Smooth muscle cell (in vitro differentiated cells): ENCODE measurements around the gene UBTD2. TPM values are rescaled to one million over a fixed set of nuclear protein-coding genes. Genes with fewer than 3 reads are reported as not detected.

Source experiments
- DNase-seq: peaks from one replicate; lab custom pipeline; 2025; ENCODE audit not compliant: unreplicated experiment; lab: John Stamatoyannopoulos, UW
- H2AFZ ChIP-seq: fragments of 200-600 bp; sonication (generic); 2 replicates; pipeline ENCODE4 v1.6.0; 2016; ENCODE audit warnings: antibody characterized with exemption, low read depth, mild to moderate bottlenecking
- H3F3A ChIP-seq: fragments of 200-600 bp; sonication (generic); 2 replicates; pipeline ENCODE4 v1.6.0; 2017; ENCODE audit warnings: antibody characterized with exemption, low read depth
- H3K27ac ChIP-seq: fragments of 200-600 bp; sonication (generic); 2 replicates; pipeline ENCODE4 v1.5.1; 2016; ENCODE audit warnings: low read depth, mild to moderate bottlenecking
- H3K27me3 ChIP-seq: fragments of 200-600 bp; sonication (generic); 2 replicates; pipeline ENCODE4 v1.6.1; 2016; ENCODE audit warnings: low read depth, mild to moderate bottlenecking
- H3K36me3 ChIP-seq: fragments of 200-600 bp; sonication (generic); 2 replicates; pipeline ENCODE4 v1.5.1; 2016; ENCODE audit warnings: low read depth
- H3K4me1 ChIP-seq: fragments of 200-600 bp; sonication (generic); 2 replicates; pipeline ENCODE4 v1.5.1; 2016; ENCODE audit warnings: low read depth
- H3K4me2 ChIP-seq: fragments of 200-600 bp; sonication (generic); 2 replicates; pipeline ENCODE4 v1.6.0; 2016; ENCODE audit warnings: mild to moderate bottlenecking
- H3K4me3 ChIP-seq: fragments of 200-600 bp; sonication (generic); 2 replicates; pipeline ENCODE4 v1.5.1; 2016; ENCODE audit warnings: mild to moderate bottlenecking
- H3K79me2 ChIP-seq: fragments of 200-600 bp; sonication (generic); 2 replicates; pipeline ENCODE4 v1.6.0; 2016; ENCODE audit warnings: low read depth, mild to moderate bottlenecking
- H3K9ac ChIP-seq: fragments of 200-600 bp; sonication (generic); 2 replicates; pipeline ENCODE4 v1.6.0; 2016; ENCODE audit warnings: low read depth
- H3K9me3 ChIP-seq: fragments of 200-600 bp; sonication (generic); replicated peaks from 2 replicates; pipeline ENCODE4 v1.5.1; 2016; ENCODE audit warnings: low read depth
- H4K20me1 ChIP-seq: fragments of 200-600 bp; sonication (generic); 2 replicates; pipeline ENCODE4 v1.6.0; 2016; ENCODE audit warnings: low read depth
- WGBS: methylation state at CpG from one replicate; pipeline ENCODE4 v1.1.7; 2016; ENCODE audit warnings: low lambda C conversion rate; 5-methylcytosine and 5-hydroxymethylcytosine counted together
- polyA plus RNA-seq: library from polyadenylated mRNA; unstranded; fragments of >200 nt; fragmentation: Nextera tagmentation; extraction: Ambion mirVana; gene quantifications from 2 replicates; pipeline ENCODE4 v1.2.1, GENCODE V29; 2016
- total RNA-seq: library from RNA; depleted of rRNA; stranded (reverse); fragments of >200 nt; gene quantifications from 2 replicates; pipeline ENCODE4 v1.2.3, GENCODE V29; 2014
- TF ChIP-seq, protein P1 (sequence below): fragments of 200-600 bp; sonication (generic); IDR thresholded peaks from 2 replicates; pipeline ENCODE4 v1.5.1; 2017; ENCODE audit warnings: borderline replicate concordance, mild to moderate bottlenecking, antibody characterized with exemption; ENCODE audit not compliant: insufficient read depth, poor library complexity, severe bottlenecking

The UBTD2 gene
- total and polyA plus RNA-seq, 2 experiments from 2014 or later = 20.8 to 38.2 TPM

DNA sequence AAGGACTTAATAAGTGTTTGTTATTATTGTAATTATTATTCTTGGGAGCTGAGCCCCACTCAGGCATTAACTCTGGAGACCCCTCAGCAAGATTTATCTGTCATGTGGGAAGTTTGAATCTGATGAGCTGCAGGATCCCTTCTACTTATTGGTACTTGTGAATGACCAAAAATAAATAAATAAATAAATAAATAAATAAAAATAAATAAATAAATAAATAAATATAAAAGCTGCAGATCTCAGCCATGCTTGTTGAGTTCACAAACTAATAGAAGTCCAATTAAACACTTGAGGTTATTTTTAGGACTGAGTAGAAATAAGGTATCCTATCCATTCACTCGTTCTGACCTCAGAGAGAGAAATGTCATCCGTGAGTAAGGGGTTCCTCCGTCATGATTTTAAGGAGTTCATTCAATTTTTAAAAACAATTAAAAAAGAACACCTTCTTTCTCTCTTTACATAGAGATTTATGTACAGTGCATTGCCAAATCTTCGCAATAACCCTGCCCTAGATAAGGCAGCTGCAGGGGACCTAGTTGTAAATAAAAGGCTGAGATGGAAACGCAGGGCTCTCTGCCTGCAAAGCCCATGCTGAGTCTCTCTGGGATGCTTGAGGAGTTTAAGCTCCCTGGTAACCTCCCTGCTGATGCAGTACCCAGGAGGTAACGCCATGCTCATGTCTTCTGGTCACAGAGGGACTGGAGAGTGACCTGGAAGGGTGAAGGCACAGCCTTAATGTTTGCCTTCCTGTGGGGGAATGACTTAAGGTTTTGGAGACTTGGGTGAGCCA lies 88.4 kb downstream of the UBTD2 start:
- no peaks in the 10 kb centered on the region for H3K9me3 ChIP-seq
- 76% methylated on average over 6 of the region's 6 CpGs for WGBS
- no peak for DNase-seq

DNA sequence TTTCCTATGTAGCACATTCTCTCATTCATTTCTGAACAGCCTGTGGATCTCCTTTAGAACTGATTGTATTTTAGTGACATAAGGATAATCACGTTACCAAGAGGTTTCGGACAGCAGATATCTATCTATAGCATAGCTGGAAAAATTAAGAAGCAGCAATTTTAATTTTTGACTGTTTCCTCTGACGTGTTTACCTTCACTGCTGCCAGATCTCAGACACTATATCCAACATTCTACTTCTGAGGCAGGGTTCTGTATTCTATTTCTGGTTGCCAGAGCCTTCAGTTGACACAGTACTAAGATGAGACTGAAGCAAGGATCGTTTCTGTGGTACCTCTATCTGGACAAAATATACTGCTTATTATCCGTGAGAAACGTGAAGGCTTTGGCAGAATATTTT lies 89.7 kb downstream of the UBTD2 start, which contains the start of gene EFCAB9:
Gene EFCAB9 (plus strand): TSS at position 301 of the 400 bp plus-strand sequence. CDS start 1 bp downstream, at position 302.
- TF ChIP-seq, protein P1, sequence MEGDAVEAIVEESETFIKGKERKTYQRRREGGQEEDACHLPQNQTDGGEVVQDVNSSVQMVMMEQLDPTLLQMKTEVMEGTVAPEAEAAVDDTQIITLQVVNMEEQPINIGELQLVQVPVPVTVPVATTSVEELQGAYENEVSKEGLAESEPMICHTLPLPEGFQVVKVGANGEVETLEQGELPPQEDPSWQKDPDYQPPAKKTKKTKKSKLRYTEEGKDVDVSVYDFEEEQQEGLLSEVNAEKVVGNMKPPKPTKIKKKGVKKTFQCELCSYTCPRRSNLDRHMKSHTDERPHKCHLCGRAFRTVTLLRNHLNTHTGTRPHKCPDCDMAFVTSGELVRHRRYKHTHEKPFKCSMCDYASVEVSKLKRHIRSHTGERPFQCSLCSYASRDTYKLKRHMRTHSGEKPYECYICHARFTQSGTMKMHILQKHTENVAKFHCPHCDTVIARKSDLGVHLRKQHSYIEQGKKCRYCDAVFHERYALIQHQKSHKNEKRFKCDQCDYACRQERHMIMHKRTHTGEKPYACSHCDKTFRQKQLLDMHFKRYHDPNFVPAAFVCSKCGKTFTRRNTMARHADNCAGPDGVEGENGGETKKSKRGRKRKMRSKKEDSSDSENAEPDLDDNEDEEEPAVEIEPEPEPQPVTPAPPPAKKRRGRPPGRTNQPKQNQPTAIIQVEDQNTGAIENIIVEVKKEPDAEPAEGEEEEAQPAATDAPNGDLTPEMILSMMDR = no peak
- no peak within 1 kb of the TSS for H2AFZ ChIP-seq
- 90% methylated on average over 6 of the region's 6 CpGs for WGBS
- H3K36me3 ChIP-seq = no peaks in the 10 kb centered on the region
- H3K9ac ChIP-seq = no peak within 1 kb of the TSS
- H3F3A ChIP-seq = peaks cover 8% of the 10 kb centered on the region
- H3K27ac ChIP-seq = no peak within 1 kb of the TSS
- peaks cover 13% of the 10 kb centered on the region for H3K4me1 ChIP-seq
- no peaks in the 10 kb centered on the region for H3K27me3 ChIP-seq
- peak within 1 kb of the TSS; percentile 16 for H3K4me3 ChIP-seq
- H3K4me2 ChIP-seq = peak within 1 kb of the TSS; percentile 48
- no peaks in the 10 kb centered on the region for H3K79me2 ChIP-seq
- no peak for DNase-seq
- H3K9me3 ChIP-seq = no peaks in the 10 kb centered on the region
- H4K20me1 ChIP-seq = no peaks in the 10 kb centered on the region

More for the DNA sequence above, 88.4 kb downstream of the UBTD2 start:
- TF ChIP-seq, protein P1 = no peak
- Histone ChIP-seq H3K36me3 (no peaks in the 10 kb centered on the region), H3F3A (no peaks in the 10 kb centered on the region), H3K4me2 (no peak overlapping the region), H3K27ac (no peak overlapping the region), H3K27me3 (no peaks in the 10 kb centered on the region), H3K4me1 (peaks cover 4% of the 10 kb centered on the region), H4K20me1 (no peaks in the 10 kb centered on the region), H3K79me2 (no peaks in the 10 kb centered on the region), H3K9ac (no peak overlapping the region), H3K4me3 (no peak overlapping the region), H2AFZ (no peak overlapping the region)

DNA sequence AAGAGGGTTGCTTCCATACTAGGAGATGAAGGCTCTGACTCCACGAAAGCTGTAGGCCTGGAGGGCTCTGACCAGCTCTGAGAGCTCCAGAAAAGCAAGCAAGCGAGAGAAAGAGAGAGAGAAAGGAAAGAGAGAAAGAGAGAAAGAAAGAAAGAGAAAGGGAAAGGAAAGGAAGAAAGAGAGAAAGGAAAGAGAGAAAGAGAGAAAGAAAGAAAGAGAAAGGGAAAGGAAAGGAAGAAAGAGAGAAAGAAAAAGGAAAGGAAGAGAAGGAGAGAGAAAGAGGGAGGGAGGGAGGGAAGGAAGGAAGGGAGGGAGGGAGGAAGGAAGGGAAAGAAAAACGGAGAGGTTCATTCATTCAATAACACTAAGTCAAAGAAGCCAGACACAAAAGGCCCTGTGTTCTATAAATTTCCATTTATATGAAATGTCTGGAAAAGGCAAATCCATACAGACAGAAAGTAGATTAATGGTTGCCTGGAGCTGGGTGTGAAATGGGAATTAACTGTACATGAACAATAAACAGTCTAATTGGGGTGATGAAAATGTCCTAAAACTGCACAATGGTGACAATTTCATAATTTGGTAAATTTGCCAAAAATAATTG lies 93.8 kb downstream of the UBTD2 start:
- WGBS = 35% methylated on average over 3 of the region's 3 CpGs
- peak overlapping the region; percentile 90 for H2AFZ ChIP-seq

More for the DNA sequence above, 93.8 kb downstream of the UBTD2 start:
- Histone ChIP-seq H4K20me1 (peaks cover 6% of the 10 kb centered on the region), H3K27me3 (no peaks in the 10 kb centered on the region), H3F3A (peaks cover 13% of the 10 kb centered on the region), H3K36me3 (no peaks in the 10 kb centered on the region), H3K9me3 (no peaks in the 10 kb centered on the region), H3K4me1 (peaks cover 14% of the 10 kb centered on the region), H3K79me2 (peaks cover 14% of the 10 kb centered on the region), H3K27ac (peak overlapping the region; percentile 62), H3K9ac (no peak overlapping the region), H3K4me2 (peak overlapping the region; percentile 92), H3K4me3 (peak overlapping the region; percentile 69)
- TF ChIP-seq, protein P1 = no peak
- DNase-seq = no peak
